HepG2 (cell line): Measurements from ENCODE around the gene POLDIP3. TPM values are rescaled to one million over a fixed set of nuclear protein-coding genes. Genes with fewer than 3 reads are reported as not detected.
A peak's percentile ranks its signal among the peaks of the same experiment; 100 is the strongest.

Experiments
- BRD4 ChIP-seq: sonication (generic); formaldehyde crosslinking; IDR thresholded peaks from 2 replicates; pipeline ENCODE4 v1.4.0; 2020; ENCODE audit warnings: missing genetic modification reagents
- FOSL2 ChIP-seq: sonication (generic); formaldehyde crosslinking; IDR thresholded peaks from 2 replicates; pipeline ENCODE4 v1.4.0; 2020; ENCODE audit warnings: missing genetic modification reagents
- GZF1 ChIP-seq: sonication (generic); formaldehyde crosslinking; IDR thresholded peaks from 2 replicates; pipeline ENCODE4 v1.5.1; 2020; ENCODE audit warnings: mild to moderate bottlenecking, missing genetic modification reagents
- KLF6 ChIP-seq: IDR thresholded peaks from 2 replicates; pipeline ENCODE4 v1.8.0; 2016; ENCODE audit warnings: missing biosample characterization, missing genetic modification reagents
- KMT2B ChIP-seq: IDR thresholded peaks from 2 replicates; pipeline ENCODE4 v1.6.1; 2016; ENCODE audit warnings: missing genetic modification reagents, missing compliant biosample characterization
- NCOA5 ChIP-seq: sonication (generic); formaldehyde crosslinking; IDR thresholded peaks from 2 replicates; pipeline ENCODE4 v1.4.0; 2020; ENCODE audit warnings: missing genetic modification reagents
- NR1H2 ChIP-seq: sonication (generic); formaldehyde crosslinking; IDR thresholded peaks from 2 replicates; pipeline ENCODE4 v1.8.1; 2022; ENCODE audit warnings: low read depth, missing genetic modification reagents, borderline replicate concordance
- POLR2G ChIP-seq: fragments of 200-400 bp; formaldehyde crosslinking; IDR thresholded peaks from 2 replicates; pipeline ENCODE4 v1.6.1; 2018; ENCODE audit warnings: mild to moderate bottlenecking, low read depth, low read length, moderate library complexity
- SRY ChIP-seq: sonication (generic); formaldehyde crosslinking; IDR thresholded peaks from 2 replicates; pipeline ENCODE4 v1.8.0; 2022; ENCODE audit warnings: mild to moderate bottlenecking, missing genetic modification reagents
- STAT5B ChIP-seq: sonication (generic); formaldehyde crosslinking; IDR thresholded peaks from 2 replicates; pipeline ENCODE4 v1.4.0; 2020; ENCODE audit warnings: missing genetic modification reagents
- ZFP36L2 ChIP-seq: sonication (generic); formaldehyde crosslinking; IDR thresholded peaks from 2 replicates; pipeline ENCODE4 v1.4.0; 2020; ENCODE audit warnings: missing genetic modification reagents
- ZFYVE20 ChIP-seq: sonication (generic); formaldehyde crosslinking; IDR thresholded peaks from 2 replicates; pipeline ENCODE4 v1.8.0; 2023; ENCODE audit warnings: low read depth, mild to moderate bottlenecking, moderate library complexity, missing genetic modification reagents, borderline replicate concordance
- ZKSCAN1 ChIP-seq: fragments of 150-350 bp; IDR thresholded peaks from 2 replicates; pipeline ENCODE4 v1.6.1; 2014; ENCODE audit warnings: low read length
- ZNF124 ChIP-seq: sonication (generic); formaldehyde crosslinking; IDR thresholded peaks from 2 replicates; pipeline ENCODE4 v1.4.0; 2020; ENCODE audit warnings: missing genetic modification reagents
- ZNF136 ChIP-seq: sonication (generic); formaldehyde crosslinking; IDR thresholded peaks from 2 replicates; pipeline ENCODE4 v1.8.1; 2022; ENCODE audit warnings: low read depth, mild to moderate bottlenecking, moderate library complexity, missing genetic modification reagents
- ZNF256 ChIP-seq: sonication (generic); formaldehyde crosslinking; conservative IDR thresholded peaks from 2 replicates; pipeline ENCODE4 v1.4.0; 2020; ENCODE audit warnings: missing genetic modification reagents
- ZNF335 ChIP-seq: sonication (generic); formaldehyde crosslinking; IDR thresholded peaks from 2 replicates; pipeline ENCODE4 v1.4.0; 2020; ENCODE audit warnings: missing genetic modification reagents
- ZNF367 ChIP-seq: sonication (generic); formaldehyde crosslinking; IDR thresholded peaks from 2 replicates; pipeline ENCODE4 v1.4.0; 2020; ENCODE audit warnings: missing genetic modification reagents, borderline replicate concordance
- ZNF501 ChIP-seq: sonication (generic); formaldehyde crosslinking; IDR thresholded peaks from 2 replicates; pipeline ENCODE4 v1.5.1; 2020; ENCODE audit warnings: mild to moderate bottlenecking, moderate library complexity, missing genetic modification reagents
- ZNF577 ChIP-seq: sonication (generic); formaldehyde crosslinking; IDR thresholded peaks from 2 replicates; pipeline ENCODE4 v1.4.0; 2020; ENCODE audit warnings: mild to moderate bottlenecking, low read depth, missing genetic modification reagents, borderline replicate concordance
- polyA plus RNA-seq, 8 experiments: library from polyadenylated mRNA; depleted of rRNA in 3 of 8; stranded (reverse) in 7 of 8; unstranded in 1 of 8; fragments of >200 nt; fragmentation: Illumina TruSeq in 4 of 8; extraction: Trizol in 4 of 8; gene quantifications; 2 replicates each; pipeline versions ENCODE4 v1.2.1 to v1.2.3, GENCODE V29; 2011 to 2016; ENCODE audit warnings: low read depth in 4 of 8, missing spikeins in 1 of 8, mixed read lengths in 1 of 8; ENCODE audit not compliant: insufficient read depth in 1 of 8
- total RNA-seq, 5 experiments: library from RNA; depleted of rRNA; stranded (reverse); fragments of >200 nt; fragmentation: Illumina TruSeq; extraction: Trizol; gene quantifications; 2 replicates each; pipeline ENCODE4 v1.2.3, GENCODE V29; 2016; ENCODE audit warnings: low read depth in 1 of 5
- TF ChIP-seq, protein P1 (sequence below): sonication (generic); formaldehyde crosslinking; IDR thresholded peaks from 2 replicates; pipeline ENCODE4 v1.4.0; 2020; ENCODE audit warnings: missing genetic modification reagents, borderline replicate concordance
- TF ChIP-seq, protein P2 (sequence below): sonication (generic); formaldehyde crosslinking; IDR thresholded peaks from 2 replicates; pipeline ENCODE4 v1.5.1; 2020; ENCODE audit warnings: mild to moderate bottlenecking, missing genetic modification reagents
- TF ChIP-seq, protein P3 (sequence below): sonication (generic); formaldehyde crosslinking; IDR thresholded peaks from 2 replicates; pipeline ENCODE4 v1.9.0; 2021; ENCODE audit warnings: missing genetic modification reagents, mild to moderate bottlenecking, borderline replicate concordance

POLDIP3 gene
- total and polyA plus RNA-seq, 2 of the 13 experiments (the other 11 are each of a cell fraction or from before 2014, with no cell fraction given), result 45.8 to 47.4 TPM

DNA sequence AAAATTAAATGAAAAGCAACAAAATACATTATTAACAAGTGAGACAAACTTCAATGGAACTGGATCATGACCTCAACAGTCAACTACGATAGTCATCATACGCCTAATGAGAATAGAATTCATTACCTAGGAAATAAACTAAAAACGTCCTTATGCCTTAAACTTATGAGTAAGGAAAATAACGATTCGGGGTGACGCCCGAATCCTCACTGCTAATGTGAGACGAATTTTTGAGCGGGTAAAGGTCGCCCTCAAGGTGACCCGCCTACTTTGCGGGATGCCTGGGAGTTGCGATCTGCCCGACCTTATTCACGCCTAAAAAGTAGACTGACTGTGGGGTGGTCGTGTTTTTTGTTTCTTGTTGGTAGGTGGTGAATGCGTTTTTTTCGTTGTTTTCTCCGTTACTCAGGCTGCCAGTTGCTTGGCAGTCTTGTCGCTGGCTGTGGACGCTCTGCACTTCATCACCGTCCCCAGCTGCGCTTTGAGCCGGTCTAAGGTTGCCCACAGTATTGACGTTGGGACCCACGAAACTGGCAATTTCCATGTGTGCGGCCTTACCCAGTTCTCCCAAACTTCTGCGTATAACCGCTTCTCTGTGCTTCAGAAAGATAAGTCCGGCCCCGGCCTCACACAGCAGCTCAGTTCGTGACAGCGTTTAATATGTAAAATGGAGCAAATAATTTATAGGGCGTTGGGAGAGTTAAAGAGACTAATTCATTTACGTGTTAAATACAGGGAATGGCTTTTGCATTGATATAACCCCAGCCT is 593 bp upstream of the POLDIP3 start (continued):
- TF ChIP-seq ZNF335 (CRISPR knock-in tag) (peak; percentile 88; the same call in 1 of the 2 replicates), KMT2B (CRISPR knock-in tag) (peak; percentile 18; the same call in 1 of the 2 replicates), NCOA5 (peak; percentile 95; the same call in 1 of the 2 replicates), NR1H2 (CRISPR knock-in tag) (no peak), ZKSCAN1 (peak; percentile 98), BRD4 (CRISPR knock-in tag) (peak; percentile 62; the same call in 1 of the 2 replicates), ZFYVE20 (peak; percentile 92; the same call in 1 of the 2 replicates), ZNF577 (CRISPR knock-in tag) (no peak), POLR2G (peak; percentile 100), KLF6 (CRISPR knock-in tag) (peak; percentile 98), ZNF124 (peak; percentile 95), SRY (CRISPR knock-in tag) (no peak; the same call in none of the 2 replicates), ZNF367 (CRISPR knock-in tag) (peak; percentile 58; the same call in 1 of the 2 replicates), ZNF501 (CRISPR knock-in tag) (no peak), FOSL2 (peak; percentile 77), GZF1 (CRISPR knock-in tag) (no peak; the same call in 1 of the 2 replicates), ZFP36L2 (CRISPR knock-in tag) (peak; percentile 84; the same call in 1 of the 2 replicates), ZNF136 (CRISPR knock-in tag) (peak; percentile 79; the same call in 1 of the 2 replicates), STAT5B (CRISPR knock-in tag) (peak; percentile 90; the same call in 1 of the 2 replicates), ZNF256 (peak; percentile 76; the same call in 1 of the 2 replicates)
- TF ChIP-seq, protein P1, sequence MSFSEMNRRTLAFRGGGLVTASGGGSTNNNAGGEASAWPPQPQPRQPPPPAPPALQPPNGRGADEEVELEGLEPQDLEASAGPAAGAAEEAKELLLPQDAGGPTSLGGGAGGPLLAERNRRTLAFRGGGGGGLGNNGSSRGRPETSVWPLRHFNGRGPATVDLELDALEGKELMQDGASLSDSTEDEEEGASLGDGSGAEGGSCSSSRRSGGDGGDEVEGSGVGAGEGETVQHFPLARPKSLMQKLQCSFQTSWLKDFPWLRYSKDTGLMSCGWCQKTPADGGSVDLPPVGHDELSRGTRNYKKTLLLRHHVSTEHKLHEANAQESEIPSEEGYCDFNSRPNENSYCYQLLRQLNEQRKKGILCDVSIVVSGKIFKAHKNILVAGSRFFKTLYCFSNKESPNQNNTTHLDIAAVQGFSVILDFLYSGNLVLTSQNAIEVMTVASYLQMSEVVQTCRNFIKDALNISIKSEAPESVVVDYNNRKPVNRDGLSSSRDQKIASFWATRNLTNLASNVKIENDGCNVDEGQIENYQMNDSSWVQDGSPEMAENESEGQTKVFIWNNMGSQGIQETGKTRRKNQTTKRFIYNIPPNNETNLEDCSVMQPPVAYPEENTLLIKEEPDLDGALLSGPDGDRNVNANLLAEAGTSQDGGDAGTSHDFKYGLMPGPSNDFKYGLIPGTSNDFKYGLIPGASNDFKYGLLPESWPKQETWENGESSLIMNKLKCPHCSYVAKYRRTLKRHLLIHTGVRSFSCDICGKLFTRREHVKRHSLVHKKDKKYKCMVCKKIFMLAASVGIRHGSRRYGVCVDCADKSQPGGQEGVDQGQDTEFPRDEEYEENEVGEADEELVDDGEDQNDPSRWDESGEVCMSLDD (CRISPR knock-in tag), result peak; percentile 50; the same call in 1 of the 2 replicates
- TF ChIP-seq, protein P2, sequence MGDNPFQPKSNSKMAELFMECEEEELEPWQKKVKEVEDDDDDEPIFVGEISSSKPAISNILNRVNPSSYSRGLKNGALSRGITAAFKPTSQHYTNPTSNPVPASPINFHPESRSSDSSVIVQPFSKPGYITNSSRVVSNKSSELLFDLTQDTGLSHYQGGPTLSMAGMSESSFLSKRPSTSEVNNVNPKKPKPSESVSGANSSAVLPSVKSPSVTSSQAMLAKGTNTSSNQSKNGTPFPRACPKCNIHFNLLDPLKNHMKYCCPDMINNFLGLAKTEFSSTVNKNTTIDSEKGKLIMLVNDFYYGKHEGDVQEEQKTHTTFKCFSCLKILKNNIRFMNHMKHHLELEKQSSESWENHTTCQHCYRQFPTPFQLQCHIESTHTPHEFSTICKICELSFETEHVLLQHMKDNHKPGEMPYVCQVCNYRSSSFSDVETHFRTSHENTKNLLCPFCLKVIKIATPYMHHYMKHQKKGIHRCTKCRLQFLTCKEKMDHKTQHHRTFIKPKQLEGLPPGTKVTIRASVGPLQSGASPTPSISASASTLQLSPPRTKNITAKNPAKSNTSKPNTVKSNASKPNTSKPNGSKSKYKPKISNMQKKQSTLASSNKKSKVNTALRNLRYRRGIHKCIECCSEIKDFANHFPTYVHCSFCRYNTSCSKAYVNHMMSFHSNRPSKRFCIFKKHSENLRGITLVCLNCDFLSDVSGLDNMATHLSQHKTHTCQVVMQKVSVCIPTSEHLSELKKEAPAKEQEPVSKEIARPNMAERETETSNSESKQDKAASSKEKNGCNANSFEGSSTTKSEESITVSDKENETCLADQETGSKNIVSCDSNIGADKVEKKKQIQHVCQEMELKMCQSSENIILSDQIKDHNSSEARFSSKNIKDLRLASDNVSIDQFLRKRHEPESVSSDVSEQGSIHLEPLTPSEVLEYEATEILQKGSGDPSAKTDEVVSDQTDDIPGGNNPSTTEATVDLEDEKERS, result peak; percentile 85; the same call in 1 of the 2 replicates
- TF ChIP-seq, protein P3, sequence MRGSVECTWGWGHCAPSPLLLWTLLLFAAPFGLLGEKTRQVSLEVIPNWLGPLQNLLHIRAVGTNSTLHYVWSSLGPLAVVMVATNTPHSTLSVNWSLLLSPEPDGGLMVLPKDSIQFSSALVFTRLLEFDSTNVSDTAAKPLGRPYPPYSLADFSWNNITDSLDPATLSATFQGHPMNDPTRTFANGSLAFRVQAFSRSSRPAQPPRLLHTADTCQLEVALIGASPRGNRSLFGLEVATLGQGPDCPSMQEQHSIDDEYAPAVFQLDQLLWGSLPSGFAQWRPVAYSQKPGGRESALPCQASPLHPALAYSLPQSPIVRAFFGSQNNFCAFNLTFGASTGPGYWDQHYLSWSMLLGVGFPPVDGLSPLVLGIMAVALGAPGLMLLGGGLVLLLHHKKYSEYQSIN (CRISPR knock-in tag), result no peak
